ENCODE measurements around the gene PSMD2.

Gene PSMD2

GRCh38 chr3:184352149-184352785 is 53.2 kb downstream of the PSMD2 start:
- Histone ChIP-seq H3K27me3 (ENCODE audit: insufficient read depth, low read depth) (no peaks in the 10 kb centered on the region), H3K9ac (no peak overlapping the region), H3K27ac (no peak overlapping the region), H3K4me1 (ENCODE audit: low read depth, poor library complexity, severe bottlenecking) (peaks cover 6% of the 10 kb centered on the region), H3K4me2 (no peak overlapping the region), H2AFZ (ENCODE audit: low read depth) (no peak overlapping the region), H3K36me3 (ENCODE audit: insufficient read depth) (no peaks in the 10 kb centered on the region), H3K4me3 (IDR thresholded peaks at IDR 0.05; ENCODE audit: insufficient read depth, low read depth, low read length) (no peak overlapping the region), H4K20me1 (ENCODE audit: insufficient read depth) (no peaks in the 10 kb centered on the region), H3K79me2 (ENCODE audit: insufficient read depth, low read depth) (no peaks in the 10 kb centered on the region)
- TF ChIP-seq, protein P1, sequence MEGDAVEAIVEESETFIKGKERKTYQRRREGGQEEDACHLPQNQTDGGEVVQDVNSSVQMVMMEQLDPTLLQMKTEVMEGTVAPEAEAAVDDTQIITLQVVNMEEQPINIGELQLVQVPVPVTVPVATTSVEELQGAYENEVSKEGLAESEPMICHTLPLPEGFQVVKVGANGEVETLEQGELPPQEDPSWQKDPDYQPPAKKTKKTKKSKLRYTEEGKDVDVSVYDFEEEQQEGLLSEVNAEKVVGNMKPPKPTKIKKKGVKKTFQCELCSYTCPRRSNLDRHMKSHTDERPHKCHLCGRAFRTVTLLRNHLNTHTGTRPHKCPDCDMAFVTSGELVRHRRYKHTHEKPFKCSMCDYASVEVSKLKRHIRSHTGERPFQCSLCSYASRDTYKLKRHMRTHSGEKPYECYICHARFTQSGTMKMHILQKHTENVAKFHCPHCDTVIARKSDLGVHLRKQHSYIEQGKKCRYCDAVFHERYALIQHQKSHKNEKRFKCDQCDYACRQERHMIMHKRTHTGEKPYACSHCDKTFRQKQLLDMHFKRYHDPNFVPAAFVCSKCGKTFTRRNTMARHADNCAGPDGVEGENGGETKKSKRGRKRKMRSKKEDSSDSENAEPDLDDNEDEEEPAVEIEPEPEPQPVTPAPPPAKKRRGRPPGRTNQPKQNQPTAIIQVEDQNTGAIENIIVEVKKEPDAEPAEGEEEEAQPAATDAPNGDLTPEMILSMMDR (conservative IDR thresholded peaks at IDR 0.05; ENCODE audit: low read depth, low read length): no peak

DNA sequence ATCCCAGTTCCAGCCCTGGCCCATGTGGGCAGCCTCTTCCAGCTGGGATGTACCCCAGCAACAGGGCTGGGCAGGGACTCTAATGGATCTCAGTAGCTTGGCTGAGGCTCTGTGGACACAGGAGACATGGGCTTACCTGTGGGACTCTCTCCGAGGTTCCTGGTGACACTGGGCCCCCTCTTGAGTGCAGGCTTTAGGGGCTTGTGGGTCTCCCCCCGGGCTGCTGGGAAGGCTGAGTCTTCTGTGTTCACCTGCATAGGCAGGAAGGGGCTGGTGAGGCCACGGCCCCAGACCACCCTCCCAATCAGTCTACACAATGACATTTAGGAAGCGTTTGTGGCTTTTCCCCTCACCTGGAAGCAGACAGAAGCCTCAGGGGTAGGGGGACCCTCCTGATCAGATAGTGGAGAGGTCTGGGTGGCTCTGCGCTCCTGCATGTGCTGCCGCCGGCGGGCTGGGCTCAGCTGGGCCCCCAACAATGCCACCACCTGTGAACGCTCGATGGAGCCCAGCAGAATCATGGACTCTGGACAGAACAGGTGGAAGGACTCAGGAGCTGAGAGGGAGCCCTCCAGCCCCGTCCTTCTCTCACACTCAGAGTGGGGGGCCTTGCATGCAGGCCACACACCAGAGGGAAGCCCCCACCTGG is 54.0 kb downstream of the PSMD2 start:
- peaks cover under 1% of the 10 kb centered on the region for H3K4me1 ChIP-seq (ENCODE audit: low read depth, poor library complexity, severe bottlenecking)

GRCh38 chr3:184353546-184353941 is 54.5 kb downstream of the PSMD2 start:
- no peaks in the 10 kb centered on the region for H3K36me3 ChIP-seq (ENCODE audit: insufficient read depth)
- H3K4me1 ChIP-seq (ENCODE audit: low read depth, poor library complexity, severe bottlenecking): no peaks in the 10 kb centered on the region

More for the DNA sequence above, 54.0 kb downstream of the PSMD2 start:
- Histone ChIP-seq H3K4me3 (IDR thresholded peaks at IDR 0.05; ENCODE audit: insufficient read depth, low read depth, low read length) (no peak overlapping the region), H3K9ac (no peak overlapping the region), H2AFZ (ENCODE audit: low read depth) (no peak overlapping the region), H3K36me3 (ENCODE audit: insufficient read depth) (no peaks in the 10 kb centered on the region), H3K27ac (no peak overlapping the region), H3K79me2 (ENCODE audit: insufficient read depth, low read depth) (no peaks in the 10 kb centered on the region), H3K4me2 (no peak overlapping the region), H4K20me1 (ENCODE audit: insufficient read depth) (no peaks in the 10 kb centered on the region), H3K27me3 (ENCODE audit: insufficient read depth, low read depth) (no peaks in the 10 kb centered on the region)
- TF ChIP-seq, protein P1 (conservative IDR thresholded peaks at IDR 0.05; ENCODE audit: low read depth, low read length): no peak

GRCh38 chr3:184354121-184354728 is 55.2 kb downstream of the PSMD2 start:
- H2AFZ ChIP-seq (ENCODE audit: low read depth): no peak overlapping the region
- TF ChIP-seq, protein P1 (conservative IDR thresholded peaks at IDR 0.05; ENCODE audit: low read depth, low read length): peak; percentile 84
- H3K4me3 ChIP-seq (IDR thresholded peaks at IDR 0.05; ENCODE audit: insufficient read depth, low read depth, low read length): no peak overlapping the region
- no peaks in the 10 kb centered on the region for H3K4me1 ChIP-seq (ENCODE audit: low read depth, poor library complexity, severe bottlenecking)
- H3K4me2 ChIP-seq: no peak overlapping the region
- H4K20me1 ChIP-seq (ENCODE audit: insufficient read depth): no peaks in the 10 kb centered on the region
- H3K79me2 ChIP-seq (ENCODE audit: insufficient read depth, low read depth): no peaks in the 10 kb centered on the region
- H3K36me3 ChIP-seq (ENCODE audit: insufficient read depth): no peaks in the 10 kb centered on the region
- H3K27ac ChIP-seq: no peak overlapping the region
- H3K9ac ChIP-seq: no peak overlapping the region
- H3K27me3 ChIP-seq (ENCODE audit: insufficient read depth, low read depth): no peaks in the 10 kb centered on the region

More at GRCh38 chr3:184353546-184353941, 54.5 kb downstream of the PSMD2 start:
- H2AFZ ChIP-seq (ENCODE audit: low read depth): no peak overlapping the region
- no peak overlapping the region for H3K9ac ChIP-seq
- no peaks in the 10 kb centered on the region for H3K27me3 ChIP-seq (ENCODE audit: insufficient read depth, low read depth)
- no peaks in the 10 kb centered on the region for H4K20me1 ChIP-seq (ENCODE audit: insufficient read depth)
- TF ChIP-seq, protein P1 (conservative IDR thresholded peaks at IDR 0.05; ENCODE audit: low read depth, low read length): no peak
- H3K27ac ChIP-seq: no peak overlapping the region
- no peak overlapping the region for H3K4me2 ChIP-seq
- H3K4me3 ChIP-seq (IDR thresholded peaks at IDR 0.05; ENCODE audit: insufficient read depth, low read depth, low read length): no peak overlapping the region
- H3K79me2 ChIP-seq (ENCODE audit: insufficient read depth, low read depth): no peaks in the 10 kb centered on the region
